Tibial nerve (tissue), 4 donors: ENCODE measurements around the gene GLI1.

Source experiments
- EP300 ChIP-seq, 2 donors: sonication (generic); formaldehyde crosslinking; IDR thresholded peaks; one replicate each; pipeline ENCODE4 v1.6.1; 2017; ENCODE audit warnings: antibody characterized with exemption in 2 of 2, mild to moderate bottlenecking in 1 of 2
- POLR2A ChIP-seq, 2 donors: fragments of 450-650 bp; IDR thresholded peaks; one replicate each; pipeline ENCODE4 v1.6.1; 2017; ENCODE audit warnings: antibody characterized with exemption in 2 of 2, mild to moderate bottlenecking in 2 of 2, moderate library complexity in 2 of 2
- TF ChIP-seq, protein P1 (sequence below), 5 experiments: fragments of 200-600 bp in 3 of 5; fragments of 450-650 bp in 2 of 5; sonication (generic) in 3 of 5; IDR thresholded peaks; one replicate each; pipeline ENCODE4 v1.5.1; 2016 to 2019; ENCODE audit warnings: antibody characterized with exemption in 5 of 5, mild to moderate bottlenecking in 3 of 5, moderate library complexity in 2 of 5

DNA sequence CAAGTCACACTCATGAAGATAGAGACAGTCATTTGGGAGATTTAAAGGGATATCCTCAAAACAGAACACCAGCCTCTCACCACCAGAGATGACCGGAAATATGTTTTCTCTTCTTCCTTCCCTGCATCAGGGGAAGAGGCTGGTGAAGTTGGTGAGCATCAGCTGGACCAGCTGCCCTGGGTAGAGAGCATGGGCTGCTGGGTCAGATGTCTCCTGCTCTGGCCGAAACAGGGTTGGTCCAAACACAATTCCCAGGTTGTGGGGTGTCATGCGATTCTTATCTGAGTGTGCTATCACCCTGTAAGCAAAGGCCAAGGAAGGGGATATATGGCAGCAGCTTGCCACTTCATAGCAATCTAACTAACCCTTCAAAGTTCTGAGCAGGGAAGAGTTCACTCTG lies 12.8 kb downstream of the GLI1 start:
- TF ChIP-seq, protein P1, sequence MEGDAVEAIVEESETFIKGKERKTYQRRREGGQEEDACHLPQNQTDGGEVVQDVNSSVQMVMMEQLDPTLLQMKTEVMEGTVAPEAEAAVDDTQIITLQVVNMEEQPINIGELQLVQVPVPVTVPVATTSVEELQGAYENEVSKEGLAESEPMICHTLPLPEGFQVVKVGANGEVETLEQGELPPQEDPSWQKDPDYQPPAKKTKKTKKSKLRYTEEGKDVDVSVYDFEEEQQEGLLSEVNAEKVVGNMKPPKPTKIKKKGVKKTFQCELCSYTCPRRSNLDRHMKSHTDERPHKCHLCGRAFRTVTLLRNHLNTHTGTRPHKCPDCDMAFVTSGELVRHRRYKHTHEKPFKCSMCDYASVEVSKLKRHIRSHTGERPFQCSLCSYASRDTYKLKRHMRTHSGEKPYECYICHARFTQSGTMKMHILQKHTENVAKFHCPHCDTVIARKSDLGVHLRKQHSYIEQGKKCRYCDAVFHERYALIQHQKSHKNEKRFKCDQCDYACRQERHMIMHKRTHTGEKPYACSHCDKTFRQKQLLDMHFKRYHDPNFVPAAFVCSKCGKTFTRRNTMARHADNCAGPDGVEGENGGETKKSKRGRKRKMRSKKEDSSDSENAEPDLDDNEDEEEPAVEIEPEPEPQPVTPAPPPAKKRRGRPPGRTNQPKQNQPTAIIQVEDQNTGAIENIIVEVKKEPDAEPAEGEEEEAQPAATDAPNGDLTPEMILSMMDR (IDR thresholded peaks at IDR 0.05) = no peak
- TF ChIP-seq POLR2A (IDR thresholded peaks at IDR 0.05) (no peak), EP300 (IDR thresholded peaks at IDR 0.05) (no peak)
